Measurements from ENCODE around the gene CAPSL. TPM values are rescaled to one million over a fixed set of nuclear protein-coding genes. Genes with fewer than 3 reads are reported as not detected.

CAPSL gene
- total and polyA plus RNA-seq, 2 experiments from 2014 or later: 0.19 to 4.5 TPM

DNA sequence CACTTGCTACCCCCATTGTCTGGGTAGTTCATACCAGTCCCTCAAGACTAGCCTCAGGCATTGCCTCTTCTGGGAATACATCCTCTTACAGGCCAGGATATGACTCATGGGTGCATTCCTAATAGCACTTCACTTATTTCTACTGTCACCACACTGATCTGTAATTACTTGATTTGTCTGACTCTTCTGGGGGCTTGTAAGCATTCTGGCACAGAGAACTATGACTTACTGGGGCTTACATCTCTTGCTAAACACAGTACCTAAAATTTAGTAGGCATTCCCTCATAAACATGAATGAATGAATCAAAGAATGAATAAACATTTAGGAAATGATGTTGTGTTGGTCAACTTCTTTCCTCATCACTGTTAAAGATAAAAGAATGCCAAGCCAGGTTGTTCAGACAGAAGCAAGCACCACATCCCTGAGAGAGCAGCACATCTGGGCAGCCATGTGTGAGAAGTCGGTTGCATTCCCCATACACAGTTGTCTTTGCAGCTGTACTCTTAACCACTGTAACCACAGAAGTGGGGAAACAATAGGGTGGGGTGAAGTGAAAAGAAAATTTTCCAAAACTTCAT lies 54.1 kb downstream of the CAPSL start:
- WGBS, 2 experiments (ENCODE audit: low coverage in 1 of 2, low lambda C conversion rate in 2 of 2, missing lambda C conversion rate in 2 of 2): 0% methylated on average over 1 of the region's 1 CpG
- H3K27ac ChIP-seq: peak overlapping the region; percentile 54
- H2AFZ ChIP-seq: no peak overlapping the region

DNA sequence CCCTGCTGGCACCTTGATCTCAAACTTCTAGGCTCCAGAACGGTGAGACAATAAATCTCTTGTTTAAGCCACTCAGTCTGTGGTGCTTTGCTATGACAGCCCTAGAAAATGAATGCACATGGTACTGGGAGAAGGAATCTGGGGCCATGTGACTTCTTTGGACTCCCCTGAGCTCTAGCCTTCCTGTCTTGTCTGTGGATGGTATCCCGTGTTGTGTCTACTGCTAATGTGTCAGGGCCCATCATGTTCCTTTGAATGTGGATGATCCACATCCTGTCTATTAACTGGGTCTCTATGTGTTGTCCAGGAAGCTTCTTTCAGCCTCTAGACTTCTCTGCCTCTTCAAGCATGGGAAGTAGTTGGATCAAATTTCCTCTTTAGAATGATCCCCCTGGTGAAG lies 56.7 kb downstream of the CAPSL start:
- TF ChIP-seq EZH2phosphoT487 (IDR thresholded peaks at IDR 0.05; ENCODE audit: insufficient read depth, low read depth): no peak
- DNase-seq: no peak
- Histone ChIP-seq H3K27me3 (replicated peaks; ENCODE audit: insufficient read depth) (no peaks in the 10 kb centered on the region), H3K79me2 (ENCODE audit: insufficient read depth) (no peaks in the 10 kb centered on the region), H3K4me3 (no peak overlapping the region), H3K9me3 (ENCODE audit: low read depth) (no peaks in the 10 kb centered on the region), H3K4me2 (ENCODE audit: unreplicated experiment) (no peak overlapping the region), H2AFZ (no peak overlapping the region), H4K20me1 (ENCODE audit: insufficient read depth) (no peaks in the 10 kb centered on the region), H3K9ac (no peak overlapping the region), H3F3A (ENCODE audit: insufficient read depth) (peaks cover 27% of the 10 kb centered on the region), H3K27ac (no peak overlapping the region), H3K9me2 (ENCODE audit: insufficient read depth) (no peaks in the 10 kb centered on the region), H3K36me3 (ENCODE audit: low read depth) (no peaks in the 10 kb centered on the region), H3K4me1 (ENCODE audit: insufficient read depth) (peaks cover 27% of the 10 kb centered on the region)
- in situ Hi-C loops (cut with MboI): no loop called here
- WGBS, 2 experiments (ENCODE audit: low coverage in 1 of 2, low lambda C conversion rate in 2 of 2, missing lambda C conversion rate in 2 of 2): 80 to 88% methylated on average over 2 of the region's 2 CpGs

More for the DNA sequence above, 54.1 kb downstream of the CAPSL start:
- Histone ChIP-seq H3K9ac (no peak overlapping the region), H3F3A (ENCODE audit: insufficient read depth) (peaks cover 26% of the 10 kb centered on the region), H3K27me3 (replicated peaks; ENCODE audit: insufficient read depth) (no peaks in the 10 kb centered on the region), H3K36me3 (ENCODE audit: low read depth) (no peaks in the 10 kb centered on the region), H4K20me1 (ENCODE audit: insufficient read depth) (no peaks in the 10 kb centered on the region), H3K4me3 (no peak overlapping the region), H3K9me2 (ENCODE audit: insufficient read depth) (no peaks in the 10 kb centered on the region), H3K9me3 (ENCODE audit: low read depth) (no peaks in the 10 kb centered on the region), H3K4me2 (ENCODE audit: unreplicated experiment) (peak overlapping the region; percentile 57), H3K4me1 (ENCODE audit: insufficient read depth) (peaks cover 25% of the 10 kb centered on the region), H3K79me2 (ENCODE audit: insufficient read depth) (no peaks in the 10 kb centered on the region)
- DNase-seq: peak; percentile 91
- no peak for TF ChIP-seq EZH2 (IDR thresholded peaks at IDR 0.05; ENCODE audit: insufficient read depth, poor library complexity, severe bottlenecking)
- peak; percentile 90 for TF ChIP-seq EZH2phosphoT487 (IDR thresholded peaks at IDR 0.05; ENCODE audit: insufficient read depth, low read depth)
- in situ Hi-C loops (cut with MboI): no loop called here

DNA sequence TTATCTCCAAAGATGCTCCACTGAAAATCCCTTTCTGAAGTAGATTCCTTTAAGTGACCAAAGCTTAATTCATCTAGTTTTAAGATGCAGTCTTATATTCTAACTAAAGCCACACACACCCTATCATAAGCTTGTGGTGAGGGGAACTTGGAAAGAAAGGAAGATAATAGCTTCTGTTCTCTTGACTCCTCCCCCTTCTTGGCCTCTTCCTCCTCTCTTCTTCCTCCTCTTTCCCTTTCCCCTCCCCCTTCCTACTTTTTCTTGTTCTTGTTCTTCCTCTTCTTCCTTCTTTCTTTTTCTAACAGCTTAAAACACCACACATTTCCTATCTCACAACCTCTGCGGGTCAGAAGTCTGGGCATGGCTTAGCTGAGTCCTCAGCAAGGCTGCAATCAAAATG lies 58.3 kb downstream of the CAPSL start:
- Histone ChIP-seq H3F3A (ENCODE audit: insufficient read depth) (peaks cover 24% of the 10 kb centered on the region), H2AFZ (no peak overlapping the region), H3K27me3 (replicated peaks; ENCODE audit: insufficient read depth) (no peaks in the 10 kb centered on the region), H3K36me3 (ENCODE audit: low read depth) (no peaks in the 10 kb centered on the region), H3K27ac (no peak overlapping the region), H3K4me3 (no peak overlapping the region), H3K4me2 (ENCODE audit: unreplicated experiment) (no peak overlapping the region), H3K9ac (no peak overlapping the region), H3K4me1 (ENCODE audit: insufficient read depth) (peaks cover 29% of the 10 kb centered on the region), H3K9me2 (ENCODE audit: insufficient read depth) (no peaks in the 10 kb centered on the region), H4K20me1 (ENCODE audit: insufficient read depth) (no peaks in the 10 kb centered on the region), H3K79me2 (ENCODE audit: insufficient read depth) (no peaks in the 10 kb centered on the region), H3K9me3 (ENCODE audit: low read depth) (no peaks in the 10 kb centered on the region)
- no peak for DNase-seq
- TF ChIP-seq EZH2 (IDR thresholded peaks at IDR 0.05; ENCODE audit: insufficient read depth, poor library complexity, severe bottlenecking) (no peak), EZH2phosphoT487 (IDR thresholded peaks at IDR 0.05; ENCODE audit: insufficient read depth, low read depth) (no peak)
- in situ Hi-C loops (cut with MboI): no loop called here
- 100% methylated on average over 1 of the region's 1 CpG for WGBS, 2 experiments (ENCODE audit: low coverage in 1 of 2, low lambda C conversion rate in 2 of 2, missing lambda C conversion rate in 2 of 2)

DNA sequence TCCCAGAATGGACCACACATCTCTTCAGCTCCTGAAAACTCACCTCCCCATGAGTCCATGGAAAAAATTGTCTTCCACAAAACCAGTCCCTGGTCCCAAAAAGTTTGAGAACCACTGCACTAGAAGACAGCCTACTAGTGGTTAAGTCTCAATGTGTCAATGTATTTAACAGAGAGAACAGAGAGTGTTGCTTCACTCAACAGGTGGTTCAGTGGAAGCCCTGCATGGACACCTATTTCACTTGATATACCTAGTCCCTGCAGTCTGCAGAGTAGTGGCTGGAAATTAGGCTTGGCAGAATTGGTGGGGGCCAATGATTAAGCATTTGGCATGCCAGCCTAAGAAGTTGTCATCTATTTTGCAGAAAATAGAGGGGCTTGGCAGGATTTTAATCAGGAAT lies 58.8 kb downstream of the CAPSL start:
- H3K9ac ChIP-seq: no peak overlapping the region
- in situ Hi-C loops (cut with MboI): no loop called here
- H3K36me3 ChIP-seq (ENCODE audit: low read depth): no peaks in the 10 kb centered on the region
- no peaks in the 10 kb centered on the region for H3K9me3 ChIP-seq (ENCODE audit: low read depth)
- H2AFZ ChIP-seq: no peak overlapping the region
- H4K20me1 ChIP-seq (ENCODE audit: insufficient read depth): no peaks in the 10 kb centered on the region
- no peak for TF ChIP-seq EZH2phosphoT487 (IDR thresholded peaks at IDR 0.05; ENCODE audit: insufficient read depth, low read depth)
- TF ChIP-seq EZH2 (IDR thresholded peaks at IDR 0.05; ENCODE audit: insufficient read depth, poor library complexity, severe bottlenecking): no peak
- no peaks in the 10 kb centered on the region for H3K79me2 ChIP-seq (ENCODE audit: insufficient read depth)
- H3K4me3 ChIP-seq: no peak overlapping the region
- H3K9me2 ChIP-seq (ENCODE audit: insufficient read depth): no peaks in the 10 kb centered on the region
- H3K4me2 ChIP-seq (ENCODE audit: unreplicated experiment): no peak overlapping the region
- DNase-seq: no peak
- no peaks in the 10 kb centered on the region for H3K27me3 ChIP-seq (replicated peaks; ENCODE audit: insufficient read depth)
- H3K27ac ChIP-seq: no peak overlapping the region
- H3F3A ChIP-seq (ENCODE audit: insufficient read depth): peaks cover 19% of the 10 kb centered on the region
- H3K4me1 ChIP-seq (ENCODE audit: insufficient read depth): peaks cover 24% of the 10 kb centered on the region

DNA sequence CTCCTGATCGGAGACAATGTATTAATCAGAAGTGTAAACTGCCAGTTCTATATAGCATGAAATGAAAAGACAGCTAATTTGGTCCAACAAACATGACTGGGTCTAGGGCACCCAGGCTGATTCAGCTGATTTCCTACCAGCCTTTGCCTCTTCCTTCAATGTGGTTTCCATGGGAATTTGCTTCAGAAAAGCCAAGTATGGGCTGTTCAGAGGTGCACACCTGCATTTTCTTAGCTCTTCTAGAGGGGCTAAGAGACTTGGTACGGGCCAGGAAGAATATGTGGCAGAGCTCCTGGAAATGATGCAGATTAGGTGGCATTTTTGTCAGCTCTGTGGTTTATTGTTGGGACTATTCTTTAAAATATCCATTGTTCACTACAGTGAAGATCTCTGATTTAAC lies 59.3 kb downstream of the CAPSL start:
- H3K4me1 ChIP-seq (ENCODE audit: insufficient read depth): peaks cover 18% of the 10 kb centered on the region
- no peak overlapping the region for H3K9ac ChIP-seq
- no peaks in the 10 kb centered on the region for H3K36me3 ChIP-seq (ENCODE audit: low read depth)
- no peak overlapping the region for H3K4me3 ChIP-seq
- no peaks in the 10 kb centered on the region for H3K79me2 ChIP-seq (ENCODE audit: insufficient read depth)
- DNase-seq: no peak
- H3K27ac ChIP-seq: no peak overlapping the region
- H3K9me2 ChIP-seq (ENCODE audit: insufficient read depth): no peaks in the 10 kb centered on the region
- no peak for TF ChIP-seq EZH2 (IDR thresholded peaks at IDR 0.05; ENCODE audit: insufficient read depth, poor library complexity, severe bottlenecking)
- no peak for TF ChIP-seq EZH2phosphoT487 (IDR thresholded peaks at IDR 0.05; ENCODE audit: insufficient read depth, low read depth)
- H3K4me2 ChIP-seq (ENCODE audit: unreplicated experiment): no peak overlapping the region
- H3F3A ChIP-seq (ENCODE audit: insufficient read depth): peaks cover 13% of the 10 kb centered on the region; the same call in 1 of the 2 replicates
- H3K27me3 ChIP-seq (replicated peaks; ENCODE audit: insufficient read depth): no peaks in the 10 kb centered on the region
- in situ Hi-C loops (cut with MboI): no loop called here
- 95 to 98% methylated on average over 2 of the region's 2 CpGs for WGBS, 2 experiments (ENCODE audit: low coverage in 1 of 2, low lambda C conversion rate in 2 of 2, missing lambda C conversion rate in 2 of 2)
- no peaks in the 10 kb centered on the region for H4K20me1 ChIP-seq (ENCODE audit: insufficient read depth)
- no peaks in the 10 kb centered on the region for H3K9me3 ChIP-seq (ENCODE audit: low read depth)
- H2AFZ ChIP-seq: no peak overlapping the region
